COLO829 (cell line): ENCODE results near the gene BRD1.
"Not testable (repeated sequence)": the region's sequence is repeated elsewhere in the genome, so short reads cannot be mapped to it uniquely, and the experiment has no call there.

Source experiments
- DNase-seq: peaks from one replicate; pipeline ENCODE4 v3.0.0; 2012; ENCODE audit warnings: low spot score

BRD1 gene

GRCh38 chr22:49826603-49827270, 936 bp downstream of the BRD1 start:
- no peak for DNase-seq

GRCh38 chr22:49825944-49826602, 1.6 kb downstream of the BRD1 start:
- no peak for DNase-seq

- DNase-seq = no peak
Measured at GRCh38 chr22:49825436-49825835, 2.2 kb downstream of the BRD1 start.

GRCh38 chr22:49824936-49825335, 2.7 kb downstream of the BRD1 start:
- DNase-seq = no peak

- DNase-seq = no peak
Measured at GRCh38 chr22:49824185-49824925, 3.3 kb downstream of the BRD1 start.

GRCh38 chr22:49823289-49824045, 4.2 kb downstream of the BRD1 start:
- DNase-seq = no peak

GRCh38 chr22:49821741-49822140, 5.9 kb downstream of the BRD1 start:
- not testable (repeated sequence) for DNase-seq

- no peak for DNase-seq
Measured at GRCh38 chr22:49820984-49821383, 6.7 kb downstream of the BRD1 start.

- no peak for DNase-seq
Measured at GRCh38 chr22:49817359-49817758, 10.3 kb downstream of the BRD1 start.

GRCh38 chr22:49815641-49816091, 12.0 kb downstream of the BRD1 start:
- no peak for DNase-seq

GRCh38 chr22:49814856-49815255, 12.8 kb downstream of the BRD1 start:
- no peak for DNase-seq

- DNase-seq = no peak
Measured at GRCh38 chr22:49814164-49814686, 13.4 kb downstream of the BRD1 start.

- DNase-seq = no peak
Measured at GRCh38 chr22:49812838-49813237, 14.8 kb downstream of the BRD1 start.

GRCh38 chr22:49811020-49811791, 16.5 kb downstream of the BRD1 start:
- no peak for DNase-seq

GRCh38 chr22:49810363-49811019, 17.2 kb downstream of the BRD1 start:
- no peak for DNase-seq

- no peak for DNase-seq
Measured at GRCh38 chr22:49807780-49808708, 19.6 kb downstream of the BRD1 start.

- DNase-seq = no peak
Measured at GRCh38 chr22:49807129-49807528, 20.5 kb downstream of the BRD1 start.

GRCh38 chr22:49803737-49804375, 23.8 kb downstream of the BRD1 start:
- no peak for DNase-seq

- no peak for DNase-seq
Measured at GRCh38 chr22:49803134-49803533, 24.5 kb downstream of the BRD1 start.
